HG03095 (cell line): ENCODE data around the gene TNFRSF6B.
"Not testable (repeated sequence)": the region's sequence is repeated elsewhere in the genome, so short reads cannot be mapped to it uniquely, and the experiment has no call there.

Source experiments
- ATAC-seq: cut with Tn5 transposase; IDR thresholded peaks from one replicate; pipeline ENCODE4 v1.9.1; 2021; ENCODE audit warnings: moderate library complexity; ENCODE audit not compliant: unreplicated experiment

TNFRSF6B gene

DNA sequence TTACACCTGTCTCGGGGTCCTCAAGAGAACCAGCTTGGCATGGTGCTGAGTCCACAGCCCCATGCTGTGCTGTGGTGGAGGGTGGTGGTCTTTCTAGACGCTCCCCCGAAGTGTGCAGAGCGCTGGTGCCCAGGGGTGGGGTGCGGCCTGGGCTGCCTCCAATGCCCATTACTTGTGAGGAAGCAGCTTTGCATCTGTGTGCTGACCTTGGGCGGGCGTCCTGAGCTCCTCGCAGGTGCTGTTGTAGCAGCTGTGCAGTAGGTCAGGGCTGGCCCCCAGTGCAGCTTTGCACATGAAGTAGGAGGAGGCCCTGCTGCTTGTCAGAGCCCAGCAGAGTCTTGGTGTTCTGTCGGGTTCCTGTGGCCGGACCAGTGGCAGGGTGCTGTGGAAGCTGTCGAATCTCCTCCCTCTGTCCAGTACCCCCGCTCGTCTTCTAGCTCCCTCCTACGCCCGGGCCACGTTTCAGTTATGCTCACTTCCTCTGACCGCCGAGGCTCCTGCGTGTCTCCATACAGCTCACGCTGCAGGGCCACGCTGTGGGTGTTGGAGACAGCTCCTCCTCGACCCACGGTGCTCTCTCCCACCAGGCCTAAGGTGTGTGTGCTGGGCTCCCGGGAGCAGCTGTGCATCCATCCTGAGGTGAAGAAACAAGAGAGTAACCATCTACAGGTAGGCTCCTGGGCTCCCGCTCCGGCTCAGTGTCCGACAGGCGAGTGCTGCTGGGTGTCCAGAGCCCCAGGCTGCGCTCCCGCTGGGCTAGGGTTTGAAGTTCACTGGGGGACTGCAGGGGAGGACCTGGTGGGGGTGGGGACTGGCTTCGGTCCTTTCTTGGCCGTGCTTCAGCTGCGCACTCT, 34.3 kb upstream of the TNFRSF6B start:
- no peak for ATAC-seq

DNA sequence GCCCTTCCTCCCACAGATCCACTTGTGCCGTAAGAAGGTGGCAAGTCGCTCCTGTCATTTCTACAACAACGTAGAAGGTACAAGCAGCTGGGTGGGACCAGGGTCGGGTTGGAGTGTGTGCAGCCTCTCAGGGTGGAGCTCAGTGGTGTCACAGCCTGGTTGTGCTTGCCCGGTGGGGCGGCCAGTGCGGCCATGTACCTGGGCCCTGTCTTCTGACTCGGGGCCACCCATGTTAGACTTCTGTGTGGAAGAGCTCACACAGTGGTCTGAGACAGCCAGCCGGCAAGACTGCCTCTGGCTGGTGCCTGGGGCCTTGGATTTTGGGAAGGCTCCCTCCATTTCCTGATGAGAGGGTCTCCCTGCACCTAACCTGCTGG, 33.7 kb upstream of the TNFRSF6B start:
- no peak for ATAC-seq

DNA sequence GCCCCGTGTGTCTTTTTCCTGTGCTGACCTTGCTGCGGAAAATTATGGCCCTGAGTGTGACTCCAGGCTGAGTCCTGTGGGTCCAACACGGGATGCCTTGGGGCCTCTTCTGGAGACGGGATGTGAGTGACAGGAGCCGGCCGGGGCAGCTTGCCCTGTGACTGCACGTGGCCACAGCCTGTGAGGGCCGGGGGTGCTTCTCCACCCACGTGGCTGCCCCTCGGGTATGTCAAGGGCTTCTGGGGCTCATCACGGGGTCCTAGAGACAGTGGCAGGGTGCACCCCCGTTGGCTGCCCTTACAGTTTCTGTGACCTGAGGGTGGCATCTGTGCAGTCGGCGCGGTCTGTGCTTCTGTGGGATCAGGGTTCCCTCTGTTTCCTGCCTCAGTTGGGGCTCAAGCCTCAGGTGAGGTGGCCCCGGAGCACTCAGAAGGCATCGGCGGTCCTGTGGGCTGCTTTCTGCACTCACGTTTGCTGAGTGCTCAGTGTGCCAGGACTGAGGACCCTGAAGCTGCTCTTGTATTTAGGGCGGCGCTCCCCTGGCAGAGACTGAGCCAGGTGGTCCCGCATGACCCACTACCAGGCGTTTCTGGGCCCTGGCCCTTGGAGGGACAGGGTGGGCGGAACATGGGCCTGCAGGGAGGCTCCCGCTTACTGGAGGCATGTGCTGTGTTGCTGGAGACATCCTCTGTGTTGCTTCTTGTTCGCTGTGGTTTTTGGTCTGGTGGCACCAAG, 33.0 kb upstream of the TNFRSF6B start:
- ATAC-seq: no peak

DNA sequence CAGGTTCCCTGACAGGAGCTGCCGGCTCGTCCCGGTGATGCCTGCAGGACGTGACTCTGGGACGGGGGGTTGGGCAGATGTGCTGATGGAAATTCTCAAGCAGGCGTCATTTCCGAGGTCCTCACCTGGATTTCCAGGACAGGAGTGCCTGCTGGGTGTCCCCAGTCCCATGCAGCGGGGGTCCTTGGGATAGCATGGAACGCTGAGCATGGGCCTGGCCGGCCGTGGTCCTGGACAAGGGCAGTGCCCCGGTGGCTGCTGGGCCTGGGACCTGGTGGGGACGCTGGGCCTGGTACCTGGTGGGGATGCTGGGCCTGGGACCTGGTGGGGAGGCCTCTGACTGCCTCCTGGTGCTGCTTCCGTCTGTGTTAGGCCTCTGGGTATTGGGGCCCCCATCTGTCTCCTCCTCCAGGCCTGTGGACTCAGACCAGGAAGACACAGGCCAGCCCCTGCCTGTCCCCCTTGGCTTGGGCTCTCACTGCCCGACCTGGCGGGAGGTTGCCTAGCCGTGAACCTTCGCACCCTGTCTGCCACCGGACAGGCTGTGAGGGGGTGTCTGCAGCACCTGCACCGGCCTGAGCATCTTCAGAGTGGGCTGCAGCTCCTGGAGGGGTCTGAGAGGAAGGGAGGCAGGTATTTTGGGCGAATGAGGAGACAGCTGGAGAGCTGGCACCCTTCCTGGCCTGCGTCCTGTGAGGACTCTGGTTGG, 32.2 kb upstream of the TNFRSF6B start:
- ATAC-seq: no peak

DNA sequence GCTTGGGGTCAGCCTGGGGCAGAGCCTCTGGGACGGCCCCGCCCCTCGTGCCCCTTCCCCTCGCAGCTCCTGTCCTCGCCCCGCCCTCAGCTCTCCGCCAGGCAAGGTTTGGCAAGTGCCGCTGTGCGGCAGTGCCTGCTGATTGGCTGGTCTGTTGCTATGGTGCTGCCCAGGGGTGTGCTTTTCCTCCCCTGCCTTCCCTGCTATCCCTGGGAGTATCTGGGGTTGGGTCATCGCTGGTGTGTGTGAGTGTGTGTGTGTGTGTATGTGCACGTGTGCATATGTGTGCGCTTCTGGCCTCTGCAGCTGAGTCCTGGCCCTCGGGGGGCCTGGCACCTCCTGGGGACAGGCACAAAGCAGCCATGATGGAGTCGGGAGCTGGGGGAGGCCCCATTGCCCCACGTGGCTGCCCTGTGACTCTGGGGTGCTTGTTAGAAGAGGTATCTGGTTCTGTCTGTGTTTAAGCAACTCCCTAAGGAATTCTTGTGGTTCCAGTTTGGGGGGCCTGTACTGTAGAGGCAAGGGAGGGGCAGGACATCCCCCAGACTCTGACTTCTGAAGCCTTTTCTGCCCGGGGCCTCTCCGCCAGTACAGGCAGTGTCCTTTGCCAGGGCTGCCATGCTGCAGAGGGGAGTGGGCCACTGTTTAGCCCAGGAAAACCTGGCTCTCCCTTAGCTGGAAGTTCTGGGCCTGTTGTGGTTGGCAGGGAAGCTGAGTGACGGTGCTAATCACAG, 31.4 kb upstream of the TNFRSF6B start:
- no peak for ATAC-seq

DNA sequence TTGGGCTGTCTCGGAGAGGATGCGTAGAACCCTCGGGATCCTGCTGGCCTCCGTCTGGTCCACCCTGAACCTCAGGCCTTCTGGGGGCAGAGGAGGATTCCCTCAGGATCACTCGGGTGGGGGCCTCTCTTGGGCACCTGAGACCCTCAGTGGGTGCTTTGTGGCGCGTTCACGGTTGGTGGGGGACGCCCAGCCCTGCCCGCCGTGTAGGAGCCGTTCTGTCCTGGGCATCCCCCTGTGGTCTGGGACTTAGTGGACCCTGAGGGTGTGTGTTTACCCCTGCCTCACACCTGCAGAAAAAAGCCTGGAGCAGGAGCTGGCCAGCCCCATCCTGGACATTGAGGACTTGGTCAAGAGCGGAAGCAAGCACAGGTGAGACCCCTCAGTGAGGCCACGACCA, 30.7 kb upstream of the TNFRSF6B start:
- ATAC-seq: no peak

DNA sequence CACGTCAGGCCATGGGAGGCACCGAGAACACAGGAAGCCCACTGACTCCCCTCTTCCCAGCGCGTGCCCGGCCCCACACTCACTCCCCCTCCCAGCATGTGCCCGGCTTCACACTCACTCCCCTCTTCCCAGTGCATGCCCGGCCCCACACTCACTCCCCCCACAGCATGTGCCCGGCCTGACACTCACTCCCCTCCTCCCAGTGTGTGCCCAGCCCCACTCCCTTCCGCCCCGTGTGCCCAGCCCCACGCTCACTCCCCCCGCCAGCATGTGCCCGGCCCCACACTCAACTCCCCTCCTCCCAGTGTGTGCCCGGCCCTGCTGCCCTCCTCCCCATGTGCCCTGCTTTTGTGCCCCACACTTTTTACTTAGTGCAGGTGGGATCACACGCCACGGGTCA, 28.6 kb upstream of the TNFRSF6B start:
- ATAC-seq: no peak

DNA sequence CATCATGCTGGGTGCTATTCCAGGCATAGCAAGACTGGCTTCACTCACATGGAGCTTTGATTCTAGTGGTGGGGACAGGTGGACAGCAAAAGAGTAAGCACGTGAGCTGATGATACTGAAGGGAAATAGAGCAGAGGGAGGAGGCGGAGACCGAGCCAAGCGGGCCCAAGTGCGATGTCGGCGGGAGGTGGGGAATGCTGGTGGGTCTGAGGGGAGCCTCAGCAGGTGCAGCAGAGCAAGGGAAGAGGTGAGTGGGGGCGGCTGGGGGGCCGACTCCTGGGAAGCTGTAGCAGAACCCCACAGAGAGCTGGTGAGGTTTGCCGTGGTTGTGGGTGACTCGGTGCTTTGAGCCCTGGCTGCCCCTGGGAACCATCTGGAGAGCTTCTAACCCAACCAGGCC, 28.1 kb upstream of the TNFRSF6B start:
- no peak for ATAC-seq

DNA sequence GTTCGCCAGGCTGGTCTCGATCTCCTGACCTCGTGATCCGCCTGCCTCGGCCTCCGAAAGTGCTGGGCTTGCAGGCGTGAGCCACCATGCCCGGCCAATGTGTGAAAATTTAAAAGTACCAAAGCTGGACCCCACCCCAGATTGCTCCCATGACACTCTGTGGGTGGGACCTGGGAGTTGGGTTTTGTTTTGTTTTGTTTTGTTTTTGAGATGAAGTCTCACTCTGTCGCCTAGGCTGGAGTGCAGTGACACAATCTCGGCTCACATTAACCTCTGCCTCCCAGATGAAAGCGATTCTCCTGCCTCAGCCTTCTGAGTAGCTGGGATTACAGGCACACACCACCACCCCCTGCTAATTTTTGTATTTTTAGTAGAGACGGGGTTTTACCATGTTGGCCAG, 24.8 kb upstream of the TNFRSF6B start:
- not testable (repeated sequence) for ATAC-seq

DNA sequence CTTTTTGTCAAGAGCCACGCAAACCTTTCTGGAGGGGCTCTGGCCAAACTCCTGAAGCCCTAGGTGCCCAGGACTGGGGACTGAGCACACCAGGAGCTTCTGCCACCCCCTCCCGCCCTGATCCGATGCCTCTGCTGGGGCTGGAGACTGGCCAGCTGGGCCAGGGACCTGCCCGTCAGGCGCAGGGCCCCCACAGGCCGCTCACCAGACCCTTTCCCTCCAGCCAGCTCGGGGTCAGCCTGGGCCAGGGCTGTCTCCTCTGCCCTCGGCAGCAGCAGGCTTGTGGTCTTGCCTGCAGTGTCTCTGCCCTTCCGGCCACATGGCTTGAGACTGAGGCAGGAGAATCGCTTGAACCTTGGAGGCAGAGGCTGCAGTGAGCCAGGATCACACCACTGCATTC, 23.8 kb upstream of the TNFRSF6B start:
- no peak for ATAC-seq

DNA sequence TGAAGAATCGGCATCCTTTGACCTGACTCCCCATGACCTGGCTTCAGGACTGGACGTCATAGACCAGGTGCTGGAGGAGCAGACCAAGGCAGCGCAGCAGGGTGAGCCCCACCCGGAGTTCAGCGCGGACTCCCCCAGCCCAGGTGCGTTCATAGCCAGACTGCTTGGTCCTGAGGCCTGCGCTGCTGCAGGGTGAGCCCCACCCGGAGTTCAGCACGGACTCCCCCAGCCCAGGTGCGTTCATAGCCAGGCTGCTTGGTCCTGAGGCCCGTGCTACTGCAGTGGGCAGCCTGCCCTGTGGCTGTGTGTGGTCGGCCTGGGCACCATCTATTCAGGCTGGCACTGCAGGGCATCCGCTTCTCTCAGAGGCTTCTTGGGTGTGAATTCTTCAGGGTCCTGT, 22.5 kb upstream of the TNFRSF6B start:
- no peak for ATAC-seq

DNA sequence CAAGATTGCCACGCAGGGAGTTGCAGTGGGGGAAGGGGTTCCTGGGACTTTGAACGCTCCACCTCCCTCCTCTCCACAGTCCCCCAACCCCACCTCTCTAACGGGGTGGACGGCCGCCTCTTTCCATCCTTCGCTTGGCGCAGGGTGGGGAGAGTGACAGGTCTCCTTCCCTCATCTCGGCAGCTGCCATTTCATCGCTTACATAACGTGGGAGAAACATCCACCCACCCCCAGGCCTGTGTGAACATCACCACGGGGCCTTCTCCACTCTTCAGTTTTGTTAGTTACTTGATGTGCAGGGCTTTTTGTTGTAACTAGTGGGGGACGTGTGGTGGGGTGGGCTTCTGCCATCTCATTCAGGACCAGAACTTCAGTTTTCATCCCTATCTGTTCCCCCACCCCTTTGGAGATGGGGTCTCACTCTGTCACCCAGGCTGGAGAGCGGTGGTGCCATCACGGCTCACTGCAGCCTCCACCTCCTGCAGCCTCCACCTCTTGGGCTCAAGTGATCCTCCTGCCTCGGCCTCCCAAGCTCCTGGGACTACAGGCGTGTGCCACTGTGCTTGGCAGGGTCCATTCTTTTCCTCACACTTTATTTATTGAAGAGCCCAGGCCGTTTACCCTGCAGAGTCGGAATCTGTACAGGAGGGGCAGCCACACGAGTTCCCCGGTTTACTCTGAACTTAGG, 20.6 kb upstream of the TNFRSF6B start:
- ATAC-seq: no peak

DNA sequence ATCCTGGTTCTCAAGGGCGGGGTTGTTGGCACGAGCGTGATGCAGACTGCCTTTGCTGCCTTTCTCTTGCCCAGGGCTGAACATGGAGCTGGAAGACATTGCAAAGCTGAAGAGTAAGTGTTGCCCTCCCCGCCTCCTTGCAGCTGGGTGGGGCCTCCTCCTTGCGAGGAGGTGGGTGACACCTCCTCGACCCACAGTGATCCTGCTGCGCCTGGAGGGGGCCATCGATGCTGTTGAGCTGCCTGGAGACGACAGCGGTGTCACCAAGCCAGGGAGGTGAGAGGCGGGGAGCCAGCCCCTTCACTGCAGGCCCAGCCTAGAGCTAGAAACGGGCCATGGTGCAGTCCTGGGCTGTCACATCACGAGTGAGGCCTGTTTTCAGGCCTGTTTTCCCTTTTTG, 18.4 kb upstream of the TNFRSF6B start:
- no peak for ATAC-seq

DNA sequence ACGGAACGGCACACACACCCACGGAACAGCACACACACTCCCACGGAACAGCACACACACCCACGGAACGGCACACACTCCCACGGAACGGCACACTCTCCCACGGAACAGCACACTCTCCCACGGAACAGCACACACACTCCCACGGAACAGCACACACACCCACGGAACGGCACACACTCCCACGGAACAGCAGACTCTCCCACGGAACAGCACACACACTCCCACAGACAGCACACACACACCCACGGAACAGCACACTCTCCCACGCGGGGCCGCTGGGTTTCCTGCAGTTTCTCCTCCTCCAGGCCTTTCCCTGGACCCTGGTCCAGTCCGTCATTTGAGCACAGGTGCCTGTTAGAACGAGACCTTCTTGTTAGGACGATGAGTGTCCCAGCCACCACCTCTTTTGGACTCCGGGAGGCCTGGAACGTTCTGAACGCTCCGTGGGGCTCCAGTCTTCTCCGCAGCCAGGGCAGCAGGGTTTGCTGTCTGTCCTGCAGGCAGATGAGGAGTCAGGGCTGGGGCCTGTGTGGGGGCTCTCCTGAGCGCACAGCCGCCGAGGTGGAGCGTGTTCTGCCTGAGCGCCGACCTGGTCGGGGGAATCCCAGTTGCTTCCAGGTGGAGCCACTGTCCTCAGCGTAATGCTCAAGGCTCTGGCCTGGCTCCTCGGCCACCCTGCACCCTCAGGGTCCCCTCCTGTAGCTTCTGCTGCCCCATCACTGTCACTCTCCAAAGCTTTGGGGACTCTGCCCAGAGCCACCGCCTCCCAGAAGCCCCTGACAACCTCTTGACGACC, 17.6 kb upstream of the TNFRSF6B start:
- ATAC-seq: no peak

DNA sequence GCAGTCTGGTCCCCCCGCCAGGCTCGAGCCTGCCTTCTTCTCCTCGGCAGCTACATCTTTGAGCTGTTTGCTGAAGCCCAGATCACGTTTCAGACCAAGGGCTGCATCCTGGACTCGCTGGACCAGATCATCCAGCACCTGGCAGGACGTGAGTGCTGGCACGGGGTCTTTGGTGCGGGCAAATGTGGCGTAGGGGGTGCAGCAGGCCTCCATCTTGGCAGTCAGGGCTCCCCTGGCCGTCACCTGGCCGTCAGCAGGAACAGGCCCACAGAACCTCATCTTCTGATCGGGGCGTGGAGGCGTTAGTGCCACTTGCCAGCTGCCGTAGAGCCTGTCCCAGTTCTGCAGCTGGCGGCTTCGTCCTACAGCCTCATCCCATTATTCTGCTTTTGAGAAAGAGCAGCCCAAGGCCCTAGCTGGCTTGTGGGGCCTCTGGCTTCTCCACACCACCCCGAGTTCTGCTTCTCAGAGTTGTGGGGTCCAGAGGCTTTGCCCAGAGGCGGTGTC, 16.6 kb upstream of the TNFRSF6B start:
- ATAC-seq: no peak

DNA sequence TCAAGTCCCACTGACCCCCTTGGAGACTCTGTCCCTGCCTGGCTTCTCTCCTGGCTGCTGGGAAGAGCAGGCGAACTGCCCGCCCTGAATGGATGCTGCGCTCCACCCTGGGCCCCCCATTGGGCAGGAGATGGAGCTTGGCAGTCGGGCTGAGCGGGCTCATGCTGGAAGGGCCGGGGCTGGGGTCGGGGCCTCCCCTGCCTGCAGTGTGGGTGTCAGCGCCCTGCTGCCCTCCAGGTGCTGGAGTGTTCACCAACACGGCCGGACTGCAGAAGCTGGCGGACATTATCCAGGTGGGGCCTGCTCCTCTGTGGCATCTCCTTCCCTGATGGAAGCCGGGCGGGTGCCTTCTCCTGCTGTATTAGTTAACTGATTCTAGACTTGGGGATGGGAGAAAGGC, 16.0 kb upstream of the TNFRSF6B start:
- ATAC-seq: no peak

DNA sequence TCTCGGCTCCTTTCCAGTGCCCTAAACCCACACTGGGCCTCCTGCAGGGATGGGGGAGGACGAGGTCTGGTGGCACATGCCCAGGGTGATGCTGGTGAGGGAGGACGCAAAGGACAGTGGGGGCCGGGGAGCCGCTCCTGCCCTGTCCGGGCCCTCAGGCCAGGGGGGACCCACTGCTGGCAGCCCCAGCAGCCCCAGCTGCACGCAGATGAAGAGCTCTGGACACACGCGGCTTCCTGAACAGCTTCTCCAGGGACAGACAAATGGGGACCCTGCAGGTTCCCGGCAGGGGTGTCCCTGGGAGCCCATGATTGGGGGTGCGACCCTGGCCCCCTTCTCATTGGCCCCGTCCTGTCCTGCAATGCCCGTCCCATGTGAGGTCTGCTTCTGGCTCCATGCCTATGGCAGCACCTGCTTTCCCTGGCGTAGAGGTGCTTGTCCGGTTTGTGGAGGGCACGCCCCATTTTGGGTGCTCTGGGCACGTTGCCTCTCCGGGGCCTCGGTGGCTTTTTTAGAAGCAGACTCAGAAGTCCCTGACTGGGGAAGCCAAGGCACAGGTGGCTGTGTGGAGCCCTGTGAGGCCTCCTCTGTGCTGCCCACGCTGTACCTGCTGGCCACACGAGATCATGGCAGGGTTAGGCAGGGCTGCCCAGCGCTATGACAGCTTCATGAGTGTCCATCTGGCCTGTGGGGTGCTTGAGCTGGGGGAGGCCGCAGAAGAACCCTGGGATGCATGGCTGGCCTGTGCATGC, 15.4 kb upstream of the TNFRSF6B start:
- no peak for ATAC-seq

DNA sequence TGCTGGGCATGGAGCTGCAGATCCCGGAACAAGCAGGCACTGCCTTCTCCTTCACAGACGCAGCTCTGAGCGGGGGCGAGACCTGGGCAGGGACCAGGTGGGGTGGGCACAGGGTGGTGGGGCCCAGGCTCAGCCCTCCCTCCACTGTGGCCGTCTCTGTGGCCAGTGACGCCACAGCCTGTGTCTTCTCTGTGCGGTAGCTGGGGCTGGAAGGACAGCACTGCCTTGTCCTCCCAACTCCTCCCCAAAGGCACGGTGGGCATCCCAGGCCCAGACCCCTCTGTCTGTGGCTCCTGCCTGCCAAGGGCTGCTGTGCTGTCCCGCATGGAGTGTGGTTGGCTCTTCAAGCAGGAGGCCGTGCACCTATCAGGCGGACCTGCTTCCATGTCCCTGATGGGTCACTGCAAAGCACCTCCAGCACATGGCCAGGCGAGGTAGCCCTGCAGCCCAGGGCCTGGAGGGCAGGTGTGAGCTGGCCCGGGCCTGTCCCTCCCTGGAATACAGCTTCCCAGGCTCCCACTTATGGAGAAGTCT, 14.8 kb upstream of the TNFRSF6B start:
- no peak for ATAC-seq
